Stimulated activated naive CD4-positive, alpha-beta T cell treated with Interleukin-2 at 50 U/mL for 16 hours (primary cell): Measurements from ENCODE around the gene ZNF132.

Experiments used
- DNase-seq: peaks from one replicate; lab custom pipeline; 2025; lab: John Stamatoyannopoulos, UW

ZNF132 gene

DNA sequence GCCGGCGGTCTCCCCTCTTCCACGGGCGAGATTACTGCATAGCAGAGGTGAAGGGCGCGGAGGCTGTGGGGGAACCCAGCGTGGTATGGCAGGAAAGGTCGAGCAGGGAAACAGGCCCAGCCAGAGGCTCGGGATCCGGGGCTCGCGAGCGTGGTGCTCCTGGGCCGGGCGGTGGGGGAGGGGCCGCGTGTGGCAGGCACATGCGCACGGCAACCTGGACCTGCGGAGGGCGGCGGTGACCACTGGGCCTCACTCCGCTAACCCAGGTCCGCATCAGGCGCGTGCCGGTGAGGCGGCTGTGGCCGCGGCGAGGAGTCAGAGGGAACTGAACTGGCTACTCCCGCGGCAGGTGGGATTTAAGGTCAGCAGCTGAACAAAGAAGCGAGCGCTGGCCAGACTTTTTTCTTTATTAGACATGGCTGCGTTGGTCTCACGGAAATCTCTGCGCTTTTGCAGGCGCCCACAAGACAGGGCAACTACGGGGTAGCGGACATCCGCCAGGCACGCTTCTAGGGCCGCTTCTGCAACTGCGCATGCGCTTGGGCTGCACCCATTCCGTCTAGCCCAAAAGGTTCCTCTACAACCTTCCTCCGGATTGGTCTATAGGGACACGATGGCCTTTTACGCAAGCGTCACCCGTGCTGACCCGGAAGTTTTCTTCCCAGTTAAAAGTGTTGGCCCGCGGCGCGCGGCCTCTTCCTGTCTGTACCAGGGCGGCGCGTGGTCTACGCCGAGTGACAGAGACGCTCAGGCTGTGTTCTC is 53.2 kb downstream of the ZNF132 start, which contains the start of gene RPS5:
Gene RPS5, plus strand, starts transcription at position 694 of the 762 bp plus-strand sequence. CDS start 869 bp downstream, outside the sequence.
- DNase-seq: peak; percentile 95

DNA sequence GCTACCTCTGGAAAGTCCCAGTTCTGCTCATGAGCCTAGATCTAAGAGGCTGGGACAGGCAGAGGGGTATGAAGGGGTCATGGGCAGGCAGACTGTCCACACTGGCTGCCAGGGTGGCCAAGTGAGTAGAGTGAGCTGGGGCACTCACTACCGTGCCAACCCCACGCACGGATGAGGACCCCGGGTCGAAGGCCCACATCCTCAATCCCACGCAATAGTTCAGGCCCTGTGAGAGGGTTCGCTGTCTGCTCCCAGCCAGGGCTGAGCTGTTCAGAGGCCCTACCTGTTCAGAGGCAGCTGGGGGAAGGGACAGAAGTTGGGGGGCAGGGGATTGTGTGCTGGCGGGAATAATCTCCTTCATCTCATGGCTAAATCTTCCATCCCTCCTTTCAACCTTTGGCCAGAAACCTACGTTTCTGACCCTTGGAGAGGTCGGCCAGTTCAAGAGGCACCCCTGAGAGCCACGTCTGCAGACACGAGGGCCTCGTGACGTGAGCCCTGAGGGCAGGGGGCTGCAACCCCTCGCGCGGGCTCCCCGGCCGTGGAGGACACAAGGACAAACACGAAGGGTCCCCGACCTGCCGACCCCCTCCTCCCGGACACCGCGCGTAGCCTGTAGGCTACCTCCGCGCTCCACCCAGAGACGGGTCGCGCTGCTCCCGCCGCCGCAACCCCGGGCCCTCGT is 53.9 kb downstream of the ZNF132 start:
- DNase-seq: peak; percentile 39

DNA sequence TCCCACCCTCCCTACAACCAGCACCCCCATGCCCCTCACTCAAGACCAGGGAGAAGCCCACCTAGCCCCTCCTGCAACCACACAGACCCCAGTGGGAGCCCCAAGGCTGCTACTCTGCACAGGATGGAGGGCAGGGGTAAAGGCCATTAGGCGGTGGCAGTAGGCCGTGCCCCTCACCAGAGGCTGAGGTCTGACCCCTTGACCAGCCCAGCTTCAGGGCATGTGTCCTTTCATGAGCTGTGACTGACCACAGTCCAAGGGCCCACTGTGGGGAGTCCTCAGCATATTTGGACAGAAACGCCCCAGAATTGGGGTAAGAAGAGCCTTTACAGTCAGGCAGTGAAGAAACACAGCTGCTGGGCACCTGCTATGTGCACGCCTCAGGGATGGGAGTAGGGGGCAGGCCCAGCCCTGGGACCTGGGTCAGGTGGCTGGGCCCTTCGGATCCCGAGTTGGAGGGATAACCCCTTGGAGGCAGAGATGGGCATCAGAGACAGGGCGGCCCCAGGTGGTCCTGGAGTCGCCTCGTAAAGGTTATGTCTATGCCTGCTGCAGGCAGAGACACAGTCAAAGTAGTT is 54.6 kb downstream of the ZNF132 start:
- no peak for DNase-seq

DNA sequence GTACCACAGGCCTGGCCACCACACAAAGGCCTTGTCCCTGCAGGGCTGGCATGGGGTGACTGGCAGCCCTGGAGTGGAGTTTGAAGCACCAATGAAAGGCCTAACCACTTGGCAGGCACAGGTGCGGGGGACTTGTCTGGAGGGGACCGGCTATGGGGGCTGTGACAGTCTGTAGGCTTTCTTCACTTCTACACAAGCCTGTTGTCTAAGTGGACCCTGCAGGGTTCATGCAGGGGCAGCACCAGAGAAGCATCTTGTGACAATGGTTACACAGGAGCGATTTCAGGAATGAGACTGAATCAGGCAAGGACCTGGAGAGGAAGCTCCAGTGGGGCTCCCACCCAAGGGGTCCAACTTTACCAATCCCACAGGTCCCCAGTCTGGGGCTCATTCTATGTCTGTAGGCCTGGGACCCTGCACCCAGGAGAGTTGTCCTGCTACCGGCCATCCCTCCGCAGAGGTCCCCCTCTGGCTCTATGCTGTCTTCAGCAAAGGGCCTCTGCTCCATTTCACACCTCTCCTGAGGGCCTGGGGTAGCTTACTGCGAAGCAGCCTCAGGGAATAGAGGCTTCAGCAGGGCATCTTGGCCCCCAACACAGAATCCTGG is 56.9 kb downstream of the ZNF132 start:
- no peak for DNase-seq
